Measurements from ENCODE around the gene CEP128. TPM values are rescaled to one million over a fixed set of nuclear protein-coding genes. Genes with fewer than 3 reads are reported as not detected.

Gene CEP128
- total and polyA plus RNA-seq, 4 donors: 3.2 to 15.7 (median 5.4) TPM

DNA sequence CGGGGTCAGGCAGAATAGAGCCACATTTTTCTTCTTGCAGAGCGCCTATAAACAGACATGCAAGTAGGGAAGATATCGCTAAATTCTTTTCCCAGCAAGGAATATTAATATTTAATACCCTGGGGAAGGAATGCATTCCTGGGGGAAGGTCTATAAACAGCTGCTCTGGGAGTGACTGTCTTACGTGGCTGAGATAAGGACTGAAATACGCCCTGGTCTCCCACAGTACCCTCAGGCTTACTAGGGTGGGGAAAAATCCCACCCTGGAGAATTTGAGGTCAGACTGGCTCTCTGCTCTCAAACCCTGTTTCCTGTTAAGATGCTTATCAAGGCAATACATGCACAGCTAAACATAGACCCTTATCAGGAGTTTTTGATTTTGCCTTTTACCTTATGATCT lies 262.3 kb downstream of the CEP128 start:
- H3K4me1 ChIP-seq (ENCODE audit: control insufficient read depth, insufficient read depth, low read length): no peaks in the 10 kb centered on the region
- no peaks in the 10 kb centered on the region for H3K27me3 ChIP-seq (ENCODE audit: control insufficient read depth, insufficient read depth, low read length)
- H3K4me3 ChIP-seq (ENCODE audit: low read depth, low read length): no peak overlapping the region
- H3K27ac ChIP-seq (ENCODE audit: low read depth, low read length): no peak overlapping the region
- DNase-seq (ENCODE audit: low read depth in 4 of 6, low spot score in 6 of 6): no peak
- no peaks in the 10 kb centered on the region for H3K36me3 ChIP-seq (ENCODE audit: control insufficient read depth, insufficient read depth, low read length)
- WGBS (ENCODE audit: insufficient coverage): 57% methylated on average over 1 of the region's 5 CpGs
- peaks cover 8% of the 10 kb centered on the region for H3K9me3 ChIP-seq (ENCODE audit: control insufficient read depth, insufficient read depth, low read length)

GRCh38 chr14:80678436-80678835 lies 263.1 kb downstream of the CEP128 start:
- 94% methylated on average over 3 of the region's 3 CpGs for WGBS (ENCODE audit: insufficient coverage)
- Histone ChIP-seq H3K36me3 (ENCODE audit: control insufficient read depth, insufficient read depth, low read length) (no peaks in the 10 kb centered on the region), H3K27me3 (ENCODE audit: control insufficient read depth, insufficient read depth, low read length) (no peaks in the 10 kb centered on the region), H3K4me1 (ENCODE audit: control insufficient read depth, insufficient read depth, low read length) (no peaks in the 10 kb centered on the region), H3K27ac (ENCODE audit: low read depth, low read length) (no peak overlapping the region), H3K4me3 (ENCODE audit: low read depth, low read length) (no peak overlapping the region), H3K9me3 (ENCODE audit: control insufficient read depth, insufficient read depth, low read length) (peaks cover 7% of the 10 kb centered on the region)
- no peak for DNase-seq (ENCODE audit: low read depth in 4 of 6, low spot score in 6 of 6)

DNA sequence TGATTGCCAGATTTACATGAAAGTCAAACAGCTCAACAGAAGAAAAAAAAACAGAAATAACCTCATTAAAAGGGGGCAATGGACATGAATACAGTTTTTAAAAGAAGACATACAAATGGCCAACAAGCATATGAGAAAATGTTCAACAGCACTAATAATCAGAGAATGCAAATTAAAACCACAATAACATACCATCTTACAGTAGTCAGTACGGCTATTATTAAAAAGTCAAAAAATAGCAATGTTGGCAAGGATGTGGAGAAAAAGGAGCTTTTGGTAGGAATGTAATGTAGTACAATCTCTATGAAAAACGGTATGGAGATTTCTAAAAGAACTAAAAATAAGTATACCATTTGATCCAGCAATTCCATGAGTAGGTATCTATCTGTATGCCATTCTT lies 272.1 kb downstream of the CEP128 start:
- no peaks in the 10 kb centered on the region for H3K27me3 ChIP-seq (ENCODE audit: control insufficient read depth, insufficient read depth, low read length)
- no peaks in the 10 kb centered on the region for H3K36me3 ChIP-seq (ENCODE audit: control insufficient read depth, insufficient read depth, low read length)
- peaks cover 3% of the 10 kb centered on the region for H3K9me3 ChIP-seq (ENCODE audit: control insufficient read depth, insufficient read depth, low read length)
- H3K4me3 ChIP-seq (ENCODE audit: low read depth, low read length): no peak overlapping the region
- H3K27ac ChIP-seq (ENCODE audit: low read depth, low read length): no peak overlapping the region
- DNase-seq (ENCODE audit: low read depth in 4 of 6, low spot score in 6 of 6): no peak
- no peaks in the 10 kb centered on the region for H3K4me1 ChIP-seq (ENCODE audit: control insufficient read depth, insufficient read depth, low read length)
- no CpG with 5 or more reads among the region's 2 CpGs for WGBS (ENCODE audit: insufficient coverage)

- Histone ChIP-seq H3K27ac (ENCODE audit: low read depth, low read length) (no peak overlapping the region), H3K27me3 (ENCODE audit: control insufficient read depth, insufficient read depth, low read length) (no peaks in the 10 kb centered on the region), H3K4me1 (ENCODE audit: control insufficient read depth, insufficient read depth, low read length) (no peaks in the 10 kb centered on the region), H3K9me3 (ENCODE audit: control insufficient read depth, insufficient read depth, low read length) (peaks cover 3% of the 10 kb centered on the region), H3K36me3 (ENCODE audit: control insufficient read depth, insufficient read depth, low read length) (no peaks in the 10 kb centered on the region), H3K4me3 (ENCODE audit: low read depth, low read length) (no peak overlapping the region)
- DNase-seq (ENCODE audit: low read depth in 4 of 6, low spot score in 6 of 6): no peak
- 100% methylated on average over 1 of the region's 2 CpGs for WGBS (ENCODE audit: insufficient coverage)
Measured at GRCh38 chr14:80664576-80664975, 277.0 kb downstream of the CEP128 start.

DNA sequence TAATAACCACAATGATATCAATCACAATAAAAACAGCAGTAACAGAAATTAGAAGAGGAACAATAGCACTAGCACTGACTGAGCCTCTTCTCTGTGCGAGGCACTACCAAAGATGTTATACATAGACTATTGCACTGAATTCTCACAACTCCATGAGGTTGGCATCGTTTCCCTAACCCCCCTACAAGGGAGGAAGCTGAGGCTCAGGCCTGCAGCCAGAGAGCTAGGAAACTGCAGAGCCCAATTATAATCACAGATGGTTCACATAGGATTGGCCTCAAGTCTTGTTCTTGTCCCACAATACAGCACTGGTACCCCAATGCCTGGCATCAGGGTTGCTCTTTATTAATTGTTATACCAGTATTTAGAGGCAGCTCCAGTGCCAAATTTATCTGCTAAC lies 278.0 kb downstream of the CEP128 start:
- Histone ChIP-seq H3K9me3 (ENCODE audit: control insufficient read depth, insufficient read depth, low read length) (no peaks in the 10 kb centered on the region), H3K27me3 (ENCODE audit: control insufficient read depth, insufficient read depth, low read length) (no peaks in the 10 kb centered on the region), H3K4me1 (ENCODE audit: control insufficient read depth, insufficient read depth, low read length) (no peaks in the 10 kb centered on the region), H3K36me3 (ENCODE audit: control insufficient read depth, insufficient read depth, low read length) (no peaks in the 10 kb centered on the region), H3K27ac (ENCODE audit: low read depth, low read length) (no peak overlapping the region), H3K4me3 (ENCODE audit: low read depth, low read length) (no peak overlapping the region)
- DNase-seq (ENCODE audit: low read depth in 4 of 6, low spot score in 6 of 6): peak in 2 of 6 donors; percentile 53 to 58
- WGBS (ENCODE audit: insufficient coverage): 69% methylated on average over 2 of the region's 2 CpGs

GRCh38 chr14:80659783-80660182 lies 281.8 kb downstream of the CEP128 start:
- DNase-seq (ENCODE audit: low read depth in 4 of 6, low spot score in 6 of 6): no peak
- Histone ChIP-seq H3K27me3 (ENCODE audit: control insufficient read depth, insufficient read depth, low read length) (no peaks in the 10 kb centered on the region), H3K36me3 (ENCODE audit: control insufficient read depth, insufficient read depth, low read length) (no peaks in the 10 kb centered on the region), H3K27ac (ENCODE audit: low read depth, low read length) (no peak overlapping the region), H3K4me3 (ENCODE audit: low read depth, low read length) (no peak overlapping the region), H3K4me1 (ENCODE audit: control insufficient read depth, insufficient read depth, low read length) (no peaks in the 10 kb centered on the region), H3K9me3 (ENCODE audit: control insufficient read depth, insufficient read depth, low read length) (no peaks in the 10 kb centered on the region)
- no CpG with 5 or more reads among the region's 2 CpGs for WGBS (ENCODE audit: insufficient coverage)

DNA sequence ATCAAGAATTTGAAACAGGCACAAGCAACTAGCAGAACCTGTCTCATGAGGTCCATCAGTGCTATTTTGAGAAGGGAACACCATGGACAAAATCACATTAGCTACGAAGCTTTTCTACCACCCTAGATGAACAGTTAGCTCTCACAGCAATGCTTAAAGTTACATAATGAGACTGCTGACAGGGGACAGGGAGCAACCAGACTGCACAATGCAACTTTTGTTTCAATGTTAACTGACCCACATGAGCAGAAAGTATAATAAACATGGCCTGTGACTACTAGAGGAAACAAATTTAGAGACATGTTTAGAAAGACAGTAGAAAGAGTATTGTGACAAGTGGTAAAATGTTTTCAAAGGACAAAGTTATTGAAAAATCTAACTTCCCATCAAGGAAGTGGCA lies 282.8 kb downstream of the CEP128 start:
- Histone ChIP-seq H3K27ac (ENCODE audit: low read depth, low read length) (no peak overlapping the region), H3K9me3 (ENCODE audit: control insufficient read depth, insufficient read depth, low read length) (no peaks in the 10 kb centered on the region), H3K36me3 (ENCODE audit: control insufficient read depth, insufficient read depth, low read length) (no peaks in the 10 kb centered on the region), H3K27me3 (ENCODE audit: control insufficient read depth, insufficient read depth, low read length) (no peaks in the 10 kb centered on the region), H3K4me3 (ENCODE audit: low read depth, low read length) (no peak overlapping the region), H3K4me1 (ENCODE audit: control insufficient read depth, insufficient read depth, low read length) (no peaks in the 10 kb centered on the region)
- peak in 2 of 6 donors; percentile 18 to 31 for DNase-seq (ENCODE audit: low read depth in 4 of 6, low spot score in 6 of 6)
- WGBS (ENCODE audit: insufficient coverage): no CpG with 5 or more reads among the region's 1 CpG

GRCh38 chr14:80658155-80658554 lies 283.4 kb downstream of the CEP128 start:
- Histone ChIP-seq H3K4me3 (ENCODE audit: low read depth, low read length) (no peak overlapping the region), H3K9me3 (ENCODE audit: control insufficient read depth, insufficient read depth, low read length) (no peaks in the 10 kb centered on the region), H3K27ac (ENCODE audit: low read depth, low read length) (no peak overlapping the region), H3K36me3 (ENCODE audit: control insufficient read depth, insufficient read depth, low read length) (no peaks in the 10 kb centered on the region), H3K4me1 (ENCODE audit: control insufficient read depth, insufficient read depth, low read length) (no peaks in the 10 kb centered on the region), H3K27me3 (ENCODE audit: control insufficient read depth, insufficient read depth, low read length) (no peaks in the 10 kb centered on the region)
- DNase-seq (ENCODE audit: low read depth in 4 of 6, low spot score in 6 of 6): peak in 1 of 6 donors; percentile 7
- WGBS (ENCODE audit: insufficient coverage): 100% methylated on average over 1 of the region's 1 CpG

DNA sequence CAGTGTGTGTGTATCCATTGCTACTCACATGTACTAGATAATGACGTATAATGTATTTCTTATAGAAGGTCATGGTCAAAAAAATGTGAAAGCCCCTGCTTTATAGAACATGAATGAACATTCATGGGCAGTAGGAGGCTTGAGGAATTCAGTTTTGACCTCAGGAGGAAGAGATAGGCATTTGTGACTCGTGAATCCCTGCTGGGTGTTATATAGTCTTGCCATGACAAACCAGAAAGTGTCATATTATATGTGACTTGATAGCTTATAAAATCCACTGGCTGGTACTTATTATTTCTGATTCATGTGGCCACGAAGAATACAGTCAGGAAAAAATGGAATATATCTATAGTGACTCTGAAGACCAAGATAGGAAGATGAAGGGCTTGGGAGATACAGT lies 287.6 kb downstream of the CEP128 start:
- 100% methylated on average over 1 of the region's 3 CpGs for WGBS (ENCODE audit: insufficient coverage)
- Histone ChIP-seq H3K36me3 (ENCODE audit: control insufficient read depth, insufficient read depth, low read length) (no peaks in the 10 kb centered on the region), H3K4me1 (ENCODE audit: control insufficient read depth, insufficient read depth, low read length) (no peaks in the 10 kb centered on the region), H3K27ac (ENCODE audit: low read depth, low read length) (no peak overlapping the region), H3K27me3 (ENCODE audit: control insufficient read depth, insufficient read depth, low read length) (no peaks in the 10 kb centered on the region), H3K4me3 (ENCODE audit: low read depth, low read length) (no peak overlapping the region), H3K9me3 (ENCODE audit: control insufficient read depth, insufficient read depth, low read length) (no peaks in the 10 kb centered on the region)
- DNase-seq (ENCODE audit: low read depth in 4 of 6, low spot score in 6 of 6): no peak

GRCh38 chr14:80645667-80646413 lies 295.7 kb downstream of the CEP128 start:
- WGBS (ENCODE audit: insufficient coverage): 100% methylated on average over 2 of the region's 5 CpGs
- Histone ChIP-seq H3K36me3 (ENCODE audit: control insufficient read depth, insufficient read depth, low read length) (no peaks in the 10 kb centered on the region), H3K27ac (ENCODE audit: low read depth, low read length) (no peak overlapping the region), H3K9me3 (ENCODE audit: control insufficient read depth, insufficient read depth, low read length) (no peaks in the 10 kb centered on the region), H3K27me3 (ENCODE audit: control insufficient read depth, insufficient read depth, low read length) (no peaks in the 10 kb centered on the region), H3K4me3 (ENCODE audit: low read depth, low read length) (no peak overlapping the region), H3K4me1 (ENCODE audit: control insufficient read depth, insufficient read depth, low read length) (no peaks in the 10 kb centered on the region)
- DNase-seq (ENCODE audit: low read depth in 4 of 6, low spot score in 6 of 6): no peak
